Measurements from ENCODE around the gene LYZL1.
"Not testable (repeated sequence)": the region's sequence is repeated elsewhere in the genome, so short reads cannot be mapped to it uniquely, and the experiment has no call there.

LYZL1 gene

GRCh38 chr10:29348836-29349235, 60.0 kb downstream of the LYZL1 start:
- no peak overlapping the region for H3K4me3 ChIP-seq (ENCODE audit: low read depth, low read length)

GRCh38 chr10:29353305-29353704, 64.4 kb downstream of the LYZL1 start:
- Histone ChIP-seq H3K9ac (ENCODE audit: low read length) (no peak overlapping the region), H3K27ac (ENCODE audit: low read depth, low read length) (no peak overlapping the region), H3K27me3 (ENCODE audit: control insufficient read depth, insufficient read depth, low read length) (no peaks in the 10 kb centered on the region), H3K4me1 (ENCODE audit: control insufficient read depth, insufficient read depth, low read length) (no peaks in the 10 kb centered on the region), H3K36me3 (ENCODE audit: control insufficient read depth, insufficient read depth, low read length) (no peaks in the 10 kb centered on the region), H3K9me3 (ENCODE audit: control insufficient read depth, insufficient read depth, low read depth, low read length) (peaks cover 4% of the 10 kb centered on the region; the same call in 1 of the 2 replicates), H3K4me3 (ENCODE audit: low read depth, low read length) (no peak overlapping the region)

More at GRCh38 chr10:29348836-29349235, 60.0 kb downstream of the LYZL1 start:
- Histone ChIP-seq H3K9ac (ENCODE audit: low read length) (no peak overlapping the region), H3K9me3 (ENCODE audit: control insufficient read depth, insufficient read depth, low read depth, low read length) (peaks cover 8% of the 10 kb centered on the region), H3K27ac (ENCODE audit: low read depth, low read length) (no peak overlapping the region), H3K36me3 (ENCODE audit: control insufficient read depth, insufficient read depth, low read length) (no peaks in the 10 kb centered on the region), H3K27me3 (ENCODE audit: control insufficient read depth, insufficient read depth, low read length) (no peaks in the 10 kb centered on the region), H3K4me1 (ENCODE audit: control insufficient read depth, insufficient read depth, low read length) (peaks cover 10% of the 10 kb centered on the region)

- Histone ChIP-seq H3K36me3 (ENCODE audit: control insufficient read depth, insufficient read depth, low read length) (no peaks in the 10 kb centered on the region), H3K27me3 (ENCODE audit: control insufficient read depth, insufficient read depth, low read length) (no peaks in the 10 kb centered on the region), H3K4me1 (ENCODE audit: control insufficient read depth, insufficient read depth, low read length) (no peaks in the 10 kb centered on the region), H3K9me3 (ENCODE audit: control insufficient read depth, insufficient read depth, low read depth, low read length) (peaks cover 4% of the 10 kb centered on the region; the same call in 1 of the 2 replicates), H3K4me3 (ENCODE audit: low read depth, low read length) (no peak overlapping the region), H3K27ac (ENCODE audit: low read depth, low read length) (no peak overlapping the region), H3K9ac (ENCODE audit: low read length) (no peak overlapping the region)
These were observed 65.2 kb downstream of the LYZL1 start for GRCh38 chr10:29353887-29354561.

GRCh38 chr10:29355411-29355991, 66.6 kb downstream of the LYZL1 start:
- Histone ChIP-seq H3K9ac (ENCODE audit: low read length) (no peak overlapping the region), H3K9me3 (ENCODE audit: control insufficient read depth, insufficient read depth, low read depth, low read length) (no peaks in the 10 kb centered on the region), H3K4me3 (ENCODE audit: low read depth, low read length) (no peak overlapping the region), H3K4me1 (ENCODE audit: control insufficient read depth, insufficient read depth, low read length) (no peaks in the 10 kb centered on the region), H3K27ac (ENCODE audit: low read depth, low read length) (no peak overlapping the region), H3K36me3 (ENCODE audit: control insufficient read depth, insufficient read depth, low read length) (no peaks in the 10 kb centered on the region), H3K27me3 (ENCODE audit: control insufficient read depth, insufficient read depth, low read length) (no peaks in the 10 kb centered on the region)

GRCh38 chr10:29356931-29357330, 68.1 kb downstream of the LYZL1 start:
- H3K27ac ChIP-seq (ENCODE audit: low read depth, low read length), result no peak overlapping the region
- H3K36me3 ChIP-seq (ENCODE audit: control insufficient read depth, insufficient read depth, low read length), result no peaks in the 10 kb centered on the region
- H3K9ac ChIP-seq (ENCODE audit: low read length), result no peak overlapping the region
- H3K9me3 ChIP-seq (ENCODE audit: control insufficient read depth, insufficient read depth, low read depth, low read length), result no peaks in the 10 kb centered on the region
- H3K27me3 ChIP-seq (ENCODE audit: control insufficient read depth, insufficient read depth, low read length), result no peaks in the 10 kb centered on the region
- no peaks in the 10 kb centered on the region for H3K4me1 ChIP-seq (ENCODE audit: control insufficient read depth, insufficient read depth, low read length)
- H3K4me3 ChIP-seq (ENCODE audit: low read depth, low read length), result no peak overlapping the region

GRCh38 chr10:29358010-29358616, 69.2 kb downstream of the LYZL1 start:
- H3K27ac ChIP-seq (ENCODE audit: low read depth, low read length), result no peak overlapping the region
- H3K36me3 ChIP-seq (ENCODE audit: control insufficient read depth, insufficient read depth, low read length), result no peaks in the 10 kb centered on the region
- H3K9me3 ChIP-seq (ENCODE audit: control insufficient read depth, insufficient read depth, low read depth, low read length), result no peaks in the 10 kb centered on the region
- no peak overlapping the region for H3K9ac ChIP-seq (ENCODE audit: low read length)
- H3K4me1 ChIP-seq (ENCODE audit: control insufficient read depth, insufficient read depth, low read length), result no peaks in the 10 kb centered on the region
- no peak overlapping the region for H3K4me3 ChIP-seq (ENCODE audit: low read depth, low read length)
- H3K27me3 ChIP-seq (ENCODE audit: control insufficient read depth, insufficient read depth, low read length), result no peaks in the 10 kb centered on the region

- not testable (repeated sequence) for H3K4me3 ChIP-seq (ENCODE audit: low read depth, low read length); H3K4me1 ChIP-seq (ENCODE audit: control insufficient read depth, insufficient read depth, low read length); H3K9ac ChIP-seq (ENCODE audit: low read length); H3K9me3 ChIP-seq (ENCODE audit: control insufficient read depth, insufficient read depth, low read depth, low read length); H3K27me3 ChIP-seq (ENCODE audit: control insufficient read depth, insufficient read depth, low read length); H3K27ac ChIP-seq (ENCODE audit: low read depth, low read length); H3K36me3 ChIP-seq (ENCODE audit: control insufficient read depth, insufficient read depth, low read length)
These were observed 71.5 kb downstream of the LYZL1 start for GRCh38 chr10:29360215-29360853.

Measured in HUES6 (cell line).